Measurements from ENCODE around the gene ARHGEF12. TPM values are rescaled to one million over a fixed set of nuclear protein-coding genes. Genes with fewer than 3 reads are reported as not detected.

ARHGEF12 gene
- total and polyA plus RNA-seq, 2 donors (not counting 1 experiment from before 2014, with no cell fraction given): 2.0 to 21.6 TPM

DNA sequence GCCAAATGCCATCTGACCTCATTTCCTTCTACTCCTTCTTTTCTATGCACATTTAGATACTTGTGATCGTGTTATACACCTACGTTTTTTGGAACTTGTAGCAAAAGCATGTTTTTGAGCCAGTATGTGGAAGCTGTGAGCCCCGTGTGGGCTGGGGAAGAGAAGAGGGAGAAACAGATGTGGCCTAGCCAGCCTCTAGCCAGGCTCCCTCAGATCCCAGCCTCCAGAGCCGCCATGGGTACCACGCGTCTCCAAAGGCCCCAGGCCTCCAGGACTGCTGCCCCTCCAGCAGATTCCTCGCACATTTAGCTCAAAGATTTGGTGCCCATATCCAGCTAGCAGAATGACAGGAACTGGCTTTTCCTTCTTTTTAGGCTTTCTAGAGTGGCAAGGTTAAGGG is 28.1 kb upstream of the ARHGEF12 start:
- H3K9me3 Mint-ChIP-seq (ENCODE audit: insufficient read depth): no peaks in the 10 kb centered on the region
- ChIA-PET CTCF (no interaction called here), POLR2A (no interaction called here)
- Histone ChIP-seq H3K4me3 (ENCODE audit: control extremely low read depth in 1 of 5, extremely low read depth in 1 of 5, insufficient read depth in 1 of 5, low read depth in 2 of 5, low read length in 4 of 5) (no peak overlapping the region), H3K4me2 (replicated peaks; ENCODE audit: low read depth, low read length, poor library complexity, severe bottlenecking) (no peak overlapping the region), H3K27ac (ENCODE audit: low read length in 2 of 2) (no peak overlapping the region), H3K4me1 (ENCODE audit: control insufficient read depth in 2 of 2, insufficient read depth in 2 of 2, low read length in 2 of 2) (no peaks in the 10 kb centered on the region), H2AFZ (ENCODE audit: insufficient read depth, low read depth, low read length, poor library complexity, severe bottlenecking) (no peak overlapping the region), H3K79me2 (ENCODE audit: control insufficient read depth, insufficient read depth, low read length) (no peaks in the 10 kb centered on the region), H3K9me3 (ENCODE audit: control extremely low read depth in 1 of 3, control insufficient read depth in 2 of 3, insufficient read depth in 1 of 3, low read length in 2 of 3) (no peaks in the 10 kb centered on the region), H3K27me3 (replicated peaks in 1 of 4; ENCODE audit: control extremely low read depth in 1 of 4, control insufficient read depth in 3 of 4, insufficient read depth in 4 of 4, low read length in 3 of 4) (peaks cover 0 to 13% (median 7%) of the 10 kb centered on the region in 4 experiments), H4K20me1 (ENCODE audit: control insufficient read depth, insufficient read depth, low read length, poor library complexity, severe bottlenecking) (no peaks in the 10 kb centered on the region), H3K36me3 (replicated peaks in 1 of 2; ENCODE audit: control extremely low read depth in 1 of 2, control insufficient read depth in 1 of 2, extremely low read depth in 1 of 2, insufficient read depth in 2 of 2, low read length in 1 of 2) (no peaks in the 10 kb centered on the region), H3K9ac (ENCODE audit: low read length) (no peak overlapping the region)
- H3K27me3 Mint-ChIP-seq: peaks cover 22% of the 10 kb centered on the region
- ATAC-seq (ENCODE audit: low read depth): no peak
- intact Hi-C loops (cut with micrococcal nuclease): no loop called here
- H3K4me1 Mint-ChIP-seq: no peaks in the 10 kb centered on the region
- DNase-seq: no peak
- no peak overlapping the region for H3K4me3 Mint-ChIP-seq
- WGBS (ENCODE audit: insufficient coverage): 92% methylated on average over 5 of the region's 7 CpGs
- no peak overlapping the region for H3K27ac Mint-ChIP-seq
- TF ChIP-seq EZH2 (IDR thresholded peaks at IDR 0.05; ENCODE audit: borderline replicate concordance, insufficient read depth, low read depth, low read length, poor library complexity, severe bottlenecking): no peak
- TF ChIP-seq, protein P1, sequence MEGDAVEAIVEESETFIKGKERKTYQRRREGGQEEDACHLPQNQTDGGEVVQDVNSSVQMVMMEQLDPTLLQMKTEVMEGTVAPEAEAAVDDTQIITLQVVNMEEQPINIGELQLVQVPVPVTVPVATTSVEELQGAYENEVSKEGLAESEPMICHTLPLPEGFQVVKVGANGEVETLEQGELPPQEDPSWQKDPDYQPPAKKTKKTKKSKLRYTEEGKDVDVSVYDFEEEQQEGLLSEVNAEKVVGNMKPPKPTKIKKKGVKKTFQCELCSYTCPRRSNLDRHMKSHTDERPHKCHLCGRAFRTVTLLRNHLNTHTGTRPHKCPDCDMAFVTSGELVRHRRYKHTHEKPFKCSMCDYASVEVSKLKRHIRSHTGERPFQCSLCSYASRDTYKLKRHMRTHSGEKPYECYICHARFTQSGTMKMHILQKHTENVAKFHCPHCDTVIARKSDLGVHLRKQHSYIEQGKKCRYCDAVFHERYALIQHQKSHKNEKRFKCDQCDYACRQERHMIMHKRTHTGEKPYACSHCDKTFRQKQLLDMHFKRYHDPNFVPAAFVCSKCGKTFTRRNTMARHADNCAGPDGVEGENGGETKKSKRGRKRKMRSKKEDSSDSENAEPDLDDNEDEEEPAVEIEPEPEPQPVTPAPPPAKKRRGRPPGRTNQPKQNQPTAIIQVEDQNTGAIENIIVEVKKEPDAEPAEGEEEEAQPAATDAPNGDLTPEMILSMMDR (IDR thresholded peaks at IDR 0.05): no peak

GRCh38 chr11:120310870-120311269 is 25.3 kb upstream of the ARHGEF12 start:
- Histone ChIP-seq H3K27ac (ENCODE audit: low read length in 2 of 2) (no peak overlapping the region), H3K27me3 (replicated peaks in 1 of 4; ENCODE audit: control extremely low read depth in 1 of 4, control insufficient read depth in 3 of 4, insufficient read depth in 4 of 4, low read length in 3 of 4) (peaks cover 0 to 16% (median 7%) of the 10 kb centered on the region in 4 experiments), H3K79me2 (ENCODE audit: control insufficient read depth, insufficient read depth, low read length) (no peaks in the 10 kb centered on the region), H3K9ac (ENCODE audit: low read length) (no peak overlapping the region), H2AFZ (ENCODE audit: insufficient read depth, low read depth, low read length, poor library complexity, severe bottlenecking) (no peak overlapping the region), H4K20me1 (ENCODE audit: control insufficient read depth, insufficient read depth, low read length, poor library complexity, severe bottlenecking) (no peaks in the 10 kb centered on the region), H3K4me1 (ENCODE audit: control insufficient read depth in 2 of 2, insufficient read depth in 2 of 2, low read length in 2 of 2) (no peaks in the 10 kb centered on the region), H3K4me3 (ENCODE audit: control extremely low read depth in 1 of 5, extremely low read depth in 1 of 5, insufficient read depth in 1 of 5, low read depth in 2 of 5, low read length in 4 of 5) (no peak overlapping the region), H3K4me2 (replicated peaks; ENCODE audit: low read depth, low read length, poor library complexity, severe bottlenecking) (no peak overlapping the region), H3K36me3 (replicated peaks in 1 of 2; ENCODE audit: control extremely low read depth in 1 of 2, control insufficient read depth in 1 of 2, extremely low read depth in 1 of 2, insufficient read depth in 2 of 2, low read length in 1 of 2) (no peaks in the 10 kb centered on the region), H3K9me3 (ENCODE audit: control extremely low read depth in 1 of 3, control insufficient read depth in 2 of 3, insufficient read depth in 1 of 3, low read length in 2 of 3) (no peaks in the 10 kb centered on the region)
- Mint-ChIP-seq H3K27me3 (peaks cover 23% of the 10 kb centered on the region), H3K4me3 (no peak overlapping the region), H3K9me3 (ENCODE audit: insufficient read depth) (no peaks in the 10 kb centered on the region), H3K27ac (no peak overlapping the region), H3K4me1 (no peaks in the 10 kb centered on the region)
- CTCF ChIA-PET: interaction anchor here (1.5 kb wide), 1 partner anchor 8 kb away, joined by 3 read pairs; no protein-coding TSS in a partner anchor
- ATAC-seq (ENCODE audit: low read depth) (no peak), DNase-seq (no peak)
- intact Hi-C loops (cut with micrococcal nuclease): no loop called here
- WGBS (ENCODE audit: insufficient coverage): 86% methylated on average over 3 of the region's 3 CpGs
- POLR2A ChIA-PET: no interaction called here
- TF ChIP-seq, protein P1 (IDR thresholded peaks at IDR 0.05): no peak
- TF ChIP-seq EZH2 (IDR thresholded peaks at IDR 0.05; ENCODE audit: borderline replicate concordance, insufficient read depth, low read depth, low read length, poor library complexity, severe bottlenecking): no peak
